ENCODE data around the gene CRYBB2.

The CRYBB2 gene

GRCh38 chr22:25219211-25219689, at the start of gene CRYBB2:
Gene CRYBB2, plus strand, starts transcription at chr22:25219639. Its CDS starts 1,791 bp downstream, at chr22:25221430.
- no peak within 1 kb of the TSS for H3K4me3 ChIP-seq (ENCODE audit: low read length)
- DNase-seq (ENCODE audit: low read depth): no peak
- TF ChIP-seq CTCF (IDR thresholded peaks at IDR 0.05; ENCODE audit: insufficient read depth, low read depth, low read length, missing control alignments): no peak

GRCh38 chr22:25170426-25170980, 48.9 kb upstream of the CRYBB2 start:
- TF ChIP-seq CTCF (IDR thresholded peaks at IDR 0.05; ENCODE audit: insufficient read depth, low read depth, low read length, missing control alignments): no peak
- no peak for DNase-seq (ENCODE audit: low read depth)
- no peak overlapping the region for H3K4me3 ChIP-seq (ENCODE audit: low read length)

GRCh38 chr22:25172153-25172552, 47.3 kb upstream of the CRYBB2 start:
- peak; percentile 39 for DNase-seq (ENCODE audit: low read depth)
- no peak overlapping the region for H3K4me3 ChIP-seq (ENCODE audit: low read length)
- peak; percentile 64 for TF ChIP-seq CTCF (IDR thresholded peaks at IDR 0.05; ENCODE audit: insufficient read depth, low read depth, low read length, missing control alignments)

- no peak for TF ChIP-seq CTCF (IDR thresholded peaks at IDR 0.05; ENCODE audit: insufficient read depth, low read depth, low read length, missing control alignments)
- DNase-seq (ENCODE audit: low read depth): no peak
- H3K4me3 ChIP-seq (ENCODE audit: low read length): no peak overlapping the region
Observed at GRCh38 chr22:25174156-25174887, 45.1 kb upstream of the CRYBB2 start.

- DNase-seq (ENCODE audit: low read depth): no peak
- no peak for TF ChIP-seq CTCF (IDR thresholded peaks at IDR 0.05; ENCODE audit: insufficient read depth, low read depth, low read length, missing control alignments)
- no peak overlapping the region for H3K4me3 ChIP-seq (ENCODE audit: low read length)
Observed at GRCh38 chr22:25174888-25175411, 44.5 kb upstream of the CRYBB2 start.

- no peak overlapping the region for H3K4me3 ChIP-seq (ENCODE audit: low read length)
- peak; percentile 18 for TF ChIP-seq CTCF (IDR thresholded peaks at IDR 0.05; ENCODE audit: insufficient read depth, low read depth, low read length, missing control alignments)
- DNase-seq (ENCODE audit: low read depth): peak; percentile 96
Observed at GRCh38 chr22:25176175-25176574, 43.3 kb upstream of the CRYBB2 start.

All from epithelial cell of esophagus (primary cell).